PC-9 (cell line): ENCODE results near the gene SUPT3H.

ENCODE experiments used
- CTCF ChIP-seq: fragments of 200-600 bp; sonication (generic); conservative IDR thresholded peaks from 2 replicates; pipeline ENCODE4 v1.6.1; 2017; ENCODE audit warnings: mixed run types, antibody characterized with exemption, mild to moderate bottlenecking, moderate library complexity
- EZH2 ChIP-seq: fragments of 200-600 bp; sonication (generic); IDR thresholded peaks from 2 replicates; pipeline ENCODE4 v1.8.0; 2017; ENCODE audit warnings: antibody characterized with exemption, low read depth

GRCh38 chr6:44869321-44869897 lies 508.3 kb downstream of the SUPT3H start:
- TF ChIP-seq CTCF: no peak
- no peak for TF ChIP-seq EZH2
